SK-N-SH treated with all-trans-retinoic acid at 6 μM for 48 hours (cell line): ENCODE results near the gene TM7SF2.

Experiments used
- ATAC-seq: fragments of 200-7000 bp; cut with Tn5 transposase; 3 replicates; pipeline ENCODE4 v1.9.1; 2020; ENCODE audit warnings: mild to moderate bottlenecking, moderate library complexity
- ARNTL ChIP-seq: fragments of 450-650 bp; formaldehyde crosslinking; IDR thresholded peaks from 2 replicates; pipeline ENCODE4 v1.5.0; 2020; ENCODE audit warnings: low read depth, mild to moderate bottlenecking, moderate library complexity, borderline replicate concordance
- BACH2 ChIP-seq: fragments of 250-450 bp; sonication (Bioruptor Pico); IDR thresholded peaks from 2 replicates; pipeline ENCODE4 v1.9.0; 2021; ENCODE audit warnings: mild to moderate bottlenecking, borderline replicate concordance
- CSDC2 ChIP-seq: fragments of 250-450 bp; sonication (Bioruptor Pico); IDR thresholded peaks from 2 replicates; pipeline ENCODE4 v1.5.0; 2020; ENCODE audit warnings: mild to moderate bottlenecking, moderate library complexity
- ESRRG ChIP-seq: fragments of 250-450 bp; sonication (Bioruptor Pico); IDR thresholded peaks from 2 replicates; pipeline ENCODE4 v1.6.1; 2021; ENCODE audit warnings: mild to moderate bottlenecking
- GLIS3 ChIP-seq: fragments of 250-450 bp; sonication (Bioruptor Pico); IDR thresholded peaks from 2 replicates; pipeline ENCODE4 v1.5.0; 2020; ENCODE audit warnings: mild to moderate bottlenecking, moderate library complexity
- ISL1 ChIP-seq: fragments of 250-450 bp; sonication (Bioruptor Pico); IDR thresholded peaks from 2 replicates; pipeline ENCODE4 v2.1.2; 2022; ENCODE audit warnings: mild to moderate bottlenecking, moderate library complexity
- OSR1 ChIP-seq: fragments of 250-450 bp; sonication (Bioruptor Pico); IDR thresholded peaks from 2 replicates; pipeline ENCODE4 v1.8.0; 2022; ENCODE audit warnings: moderate library complexity, mild to moderate bottlenecking, inconsistent platforms
- PPARA ChIP-seq: fragments of 250-450 bp; sonication (Bioruptor Pico); IDR thresholded peaks from 2 replicates; pipeline ENCODE4 v1.5.0; 2020; ENCODE audit warnings: mild to moderate bottlenecking, borderline replicate concordance
- RARB ChIP-seq: fragments of 250-450 bp; sonication (Bioruptor Pico); IDR thresholded peaks from 2 replicates; pipeline ENCODE4 v1.8.0; 2021; ENCODE audit warnings: mild to moderate bottlenecking, moderate library complexity
- SNAI2 ChIP-seq: fragments of 250-450 bp; sonication (Bioruptor Pico); IDR thresholded peaks from 2 replicates; pipeline ENCODE4 v1.5.0; 2020; ENCODE audit warnings: mild to moderate bottlenecking, moderate library complexity
- TCF4 ChIP-seq: fragments of 250-450 bp; sonication (Bioruptor Pico); IDR thresholded peaks from 2 replicates; pipeline ENCODE4 v1.8.0; 2021; ENCODE audit warnings: mild to moderate bottlenecking, moderate library complexity, borderline replicate concordance
- TOX ChIP-seq: fragments of 250-450 bp; sonication (Bioruptor Pico); IDR thresholded peaks from 2 replicates; pipeline ENCODE4 v1.8.0; 2021; ENCODE audit warnings: mild to moderate bottlenecking, moderate library complexity, borderline replicate concordance
- ZFP3 ChIP-seq: fragments of 250-450 bp; sonication (Bioruptor Pico); IDR thresholded peaks from 2 replicates; pipeline ENCODE4 v1.5.0; 2020; ENCODE audit warnings: mild to moderate bottlenecking, moderate library complexity
- ZNF565 ChIP-seq: fragments of 450-650 bp; formaldehyde crosslinking; conservative IDR thresholded peaks from 2 replicates; pipeline ENCODE4 v1.5.0; 2020; ENCODE audit warnings: low read depth, mild to moderate bottlenecking, moderate library complexity
- ZNF70 ChIP-seq: fragments of 450-650 bp; formaldehyde crosslinking; IDR thresholded peaks from 2 replicates; pipeline ENCODE4 v1.5.0; 2020; ENCODE audit warnings: mild to moderate bottlenecking, moderate library complexity
- ZNF8 ChIP-seq: fragments of 450-650 bp; formaldehyde crosslinking; IDR thresholded peaks from 2 replicates; pipeline ENCODE4 v1.5.0; 2020; ENCODE audit warnings: mild to moderate bottlenecking, moderate library complexity
- TF ChIP-seq, protein P1 (sequence below): fragments of 250-450 bp; sonication (Bioruptor Pico); IDR thresholded peaks from 2 replicates; pipeline ENCODE4 v1.8.0; 2020; ENCODE audit warnings: mild to moderate bottlenecking, moderate library complexity, borderline replicate concordance
- TF ChIP-seq, protein P2 (sequence below): fragments of 250-450 bp; sonication (Bioruptor Pico); IDR thresholded peaks from 2 replicates; pipeline ENCODE4 v1.5.1; 2020; ENCODE audit warnings: low read depth, mild to moderate bottlenecking, moderate library complexity
- TF ChIP-seq, protein P3 (sequence below): fragments of 250-450 bp; sonication (Bioruptor Pico); IDR thresholded peaks from 2 replicates; pipeline ENCODE4 v1.5.1; 2021; ENCODE audit warnings: mild to moderate bottlenecking, moderate library complexity
- TF ChIP-seq, protein P4 (sequence below): fragments of 250-450 bp; sonication (Bioruptor Pico); IDR thresholded peaks from 2 replicates; pipeline ENCODE4 v1.8.0; 2021; ENCODE audit warnings: low read depth, mild to moderate bottlenecking, moderate library complexity, borderline replicate concordance

The TM7SF2 gene

DNA sequence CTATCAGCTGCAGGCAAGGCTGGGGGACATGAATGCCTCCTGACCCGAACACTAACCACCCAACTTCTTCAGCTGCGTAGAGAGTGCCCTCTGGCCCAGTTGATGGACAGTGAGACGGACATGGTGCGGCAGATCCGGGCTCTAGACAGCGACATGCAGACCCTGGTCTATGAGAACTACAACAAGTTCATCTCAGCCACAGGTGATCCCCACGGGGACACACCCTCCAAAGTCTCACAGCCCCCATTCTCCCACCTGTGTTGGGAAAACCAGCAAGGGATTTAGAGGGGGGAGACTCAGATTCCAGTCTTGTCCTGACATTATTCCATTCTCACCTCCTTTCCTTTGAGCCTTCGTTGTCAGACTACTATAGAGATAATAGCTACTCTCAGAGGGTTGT is 14.7 kb upstream of the TM7SF2 start (continued):
- TF ChIP-seq ZNF565 (no peak), ZNF8 (CRISPR knock-in tag) (no peak), ZNF70 (CRISPR knock-in tag) (no peak)
- TF ChIP-seq, protein P1, sequence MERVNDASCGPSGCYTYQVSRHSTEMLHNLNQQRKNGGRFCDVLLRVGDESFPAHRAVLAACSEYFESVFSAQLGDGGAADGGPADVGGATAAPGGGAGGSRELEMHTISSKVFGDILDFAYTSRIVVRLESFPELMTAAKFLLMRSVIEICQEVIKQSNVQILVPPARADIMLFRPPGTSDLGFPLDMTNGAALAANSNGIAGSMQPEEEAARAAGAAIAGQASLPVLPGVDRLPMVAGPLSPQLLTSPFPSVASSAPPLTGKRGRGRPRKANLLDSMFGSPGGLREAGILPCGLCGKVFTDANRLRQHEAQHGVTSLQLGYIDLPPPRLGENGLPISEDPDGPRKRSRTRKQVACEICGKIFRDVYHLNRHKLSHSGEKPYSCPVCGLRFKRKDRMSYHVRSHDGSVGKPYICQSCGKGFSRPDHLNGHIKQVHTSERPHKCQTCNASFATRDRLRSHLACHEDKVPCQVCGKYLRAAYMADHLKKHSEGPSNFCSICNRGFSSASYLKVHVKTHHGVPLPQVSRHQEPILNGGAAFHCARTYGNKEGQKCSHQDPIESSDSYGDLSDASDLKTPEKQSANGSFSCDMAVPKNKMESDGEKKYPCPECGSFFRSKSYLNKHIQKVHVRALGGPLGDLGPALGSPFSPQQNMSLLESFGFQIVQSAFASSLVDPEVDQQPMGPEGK (CRISPR knock-in tag) = no peak
- TF ChIP-seq, protein P2, sequence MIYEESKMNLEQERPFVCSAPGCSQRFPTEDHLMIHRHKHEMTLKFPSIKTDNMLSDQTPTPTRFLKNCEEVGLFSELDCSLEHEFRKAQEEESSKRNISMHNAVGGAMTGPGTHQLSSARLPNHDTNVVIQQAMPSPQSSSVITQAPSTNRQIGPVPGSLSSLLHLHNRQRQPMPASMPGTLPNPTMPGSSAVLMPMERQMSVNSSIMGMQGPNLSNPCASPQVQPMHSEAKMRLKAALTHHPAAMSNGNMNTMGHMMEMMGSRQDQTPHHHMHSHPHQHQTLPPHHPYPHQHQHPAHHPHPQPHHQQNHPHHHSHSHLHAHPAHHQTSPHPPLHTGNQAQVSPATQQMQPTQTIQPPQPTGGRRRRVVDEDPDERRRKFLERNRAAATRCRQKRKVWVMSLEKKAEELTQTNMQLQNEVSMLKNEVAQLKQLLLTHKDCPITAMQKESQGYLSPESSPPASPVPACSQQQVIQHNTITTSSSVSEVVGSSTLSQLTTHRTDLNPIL (CRISPR knock-in tag) = no peak
- TF ChIP-seq, all 23 proteins: peak for 0

DNA sequence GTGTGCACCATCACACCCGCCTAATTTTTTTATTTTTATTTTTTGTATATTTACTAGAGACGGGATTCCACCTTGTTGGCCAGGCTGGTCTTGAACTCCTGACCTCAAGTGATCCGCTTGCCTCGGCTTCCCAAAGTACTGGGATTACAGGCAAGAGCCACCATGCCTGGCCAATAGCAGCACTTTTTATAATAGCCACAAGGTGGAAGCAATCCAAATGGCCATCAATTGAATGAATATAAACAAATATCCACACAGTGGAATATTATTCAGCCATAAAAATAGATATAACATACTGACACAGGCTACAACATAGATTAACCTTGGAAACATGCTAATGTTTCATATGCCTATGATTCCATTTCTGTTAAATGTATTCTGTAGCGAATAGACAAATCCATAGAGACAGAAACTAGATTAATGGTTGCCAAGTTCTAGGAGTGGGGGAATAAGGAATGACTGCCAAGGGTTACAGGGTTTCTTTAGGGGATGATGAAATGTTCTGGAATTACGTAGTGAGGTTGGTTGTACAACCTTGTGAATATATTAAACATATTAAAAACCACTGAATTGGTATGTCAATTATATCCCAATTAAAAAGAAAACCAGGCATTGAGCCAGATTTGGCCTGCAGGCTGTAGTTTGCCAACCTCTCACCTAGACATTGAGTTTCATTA is 10.9 kb upstream of the TM7SF2 start:
- TF ChIP-seq BACH2 (no peak), ESRRG (CRISPR knock-in tag) (no peak), CSDC2 (CRISPR knock-in tag) (no peak), TOX (no peak), ZFP3 (CRISPR knock-in tag) (no peak), ZNF565 (no peak), PPARA (CRISPR knock-in tag) (no peak), GLIS3 (no peak), OSR1 (CRISPR knock-in tag) (no peak), ARNTL (CRISPR knock-in tag) (no peak), TCF4 (CRISPR knock-in tag) (no peak), ZNF8 (CRISPR knock-in tag) (no peak), RARB (no peak)
- TF ChIP-seq, protein P3, sequence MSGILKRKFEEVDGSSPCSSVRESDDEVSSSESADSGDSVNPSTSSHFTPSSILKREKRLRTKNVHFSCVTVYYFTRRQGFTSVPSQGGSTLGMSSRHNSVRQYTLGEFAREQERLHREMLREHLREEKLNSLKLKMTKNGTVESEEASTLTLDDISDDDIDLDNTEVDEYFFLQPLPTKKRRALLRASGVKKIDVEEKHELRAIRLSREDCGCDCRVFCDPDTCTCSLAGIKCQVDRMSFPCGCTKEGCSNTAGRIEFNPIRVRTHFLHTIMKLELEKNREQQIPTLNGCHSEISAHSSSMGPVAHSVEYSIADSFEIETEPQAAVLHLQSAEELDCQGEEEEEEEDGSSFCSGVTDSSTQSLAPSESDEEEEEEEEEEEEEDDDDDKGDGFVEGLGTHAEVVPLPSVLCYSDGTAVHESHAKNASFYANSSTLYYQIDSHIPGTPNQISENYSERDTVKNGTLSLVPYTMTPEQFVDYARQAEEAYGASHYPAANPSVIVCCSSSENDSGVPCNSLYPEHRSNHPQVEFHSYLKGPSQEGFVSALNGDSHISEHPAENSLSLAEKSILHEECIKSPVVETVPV (CRISPR knock-in tag) = no peak
- TF ChIP-seq, protein P4, sequence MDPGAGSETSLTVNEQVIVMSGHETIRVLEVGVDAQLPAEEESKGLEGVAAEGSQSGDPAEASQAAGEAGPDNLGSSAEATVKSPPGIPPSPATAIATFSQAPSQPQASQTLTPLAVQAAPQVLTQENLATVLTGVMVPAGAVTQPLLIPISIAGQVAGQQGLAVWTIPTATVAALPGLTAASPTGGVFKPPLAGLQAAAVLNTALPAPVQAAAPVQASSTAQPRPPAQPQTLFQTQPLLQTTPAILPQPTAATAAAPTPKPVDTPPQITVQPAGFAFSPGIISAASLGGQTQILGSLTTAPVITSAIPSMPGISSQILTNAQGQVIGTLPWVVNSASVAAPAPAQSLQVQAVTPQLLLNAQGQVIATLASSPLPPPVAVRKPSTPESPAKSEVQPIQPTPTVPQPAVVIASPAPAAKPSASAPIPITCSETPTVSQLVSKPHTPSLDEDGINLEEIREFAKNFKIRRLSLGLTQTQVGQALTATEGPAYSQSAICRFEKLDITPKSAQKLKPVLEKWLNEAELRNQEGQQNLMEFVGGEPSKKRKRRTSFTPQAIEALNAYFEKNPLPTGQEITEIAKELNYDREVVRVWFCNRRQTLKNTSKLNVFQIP = no peak
- TF ChIP-seq, all 23 proteins: peak for 0
- no peak for ATAC-seq

DNA sequence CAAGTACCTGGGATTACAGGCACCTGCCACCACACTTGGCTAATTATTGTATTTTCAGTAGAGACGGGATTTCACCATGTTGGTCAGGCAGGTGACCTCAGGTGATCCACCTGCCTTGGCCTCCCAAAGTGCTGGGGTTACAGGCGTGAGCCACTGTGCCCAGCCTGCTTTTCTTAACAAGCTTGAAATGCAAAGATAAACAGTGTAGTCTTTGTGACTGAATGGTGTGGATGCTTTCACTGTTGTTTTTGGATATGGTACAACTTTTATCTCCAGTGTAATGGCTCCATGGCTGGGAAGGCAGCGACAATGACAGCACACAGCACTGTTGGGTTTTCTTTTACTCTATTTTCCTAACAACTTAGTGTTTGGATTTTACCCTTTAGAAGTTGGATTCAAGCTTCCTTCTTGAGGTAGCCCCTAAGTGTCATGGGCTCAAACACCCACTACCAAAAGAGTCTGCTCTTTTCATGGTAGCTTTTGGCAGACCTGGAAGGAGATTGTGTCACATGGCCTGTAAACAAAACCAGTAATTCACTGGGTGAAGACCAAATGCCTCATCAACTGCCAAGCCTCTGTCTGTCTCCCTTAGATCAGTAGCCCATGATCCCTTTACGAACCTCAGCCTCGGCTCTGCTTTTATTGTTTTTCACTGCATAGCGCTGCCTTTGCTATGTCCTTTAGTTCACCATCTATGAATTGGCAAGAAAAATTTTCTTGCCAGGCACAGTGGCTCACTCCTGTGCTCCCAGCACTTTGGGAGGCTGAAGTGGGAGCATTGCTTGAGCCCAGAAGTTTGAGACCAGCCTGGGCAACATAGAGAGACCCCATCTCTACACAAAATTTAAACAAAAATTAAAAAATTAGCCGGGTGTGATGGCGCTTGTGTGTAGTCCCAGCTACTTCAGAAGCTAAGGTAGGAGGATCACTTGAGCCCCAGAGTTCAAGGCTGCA is 9.3 kb upstream of the TM7SF2 start:
- TF ChIP-seq SNAI2 (CRISPR knock-in tag) (no peak), ISL1 (CRISPR knock-in tag) (0 out of 2 replicates have a peak, but pooled peaks have one; percentile 10), TCF4 (CRISPR knock-in tag) (no peak)
- TF ChIP-seq, protein P3 (CRISPR knock-in tag) = no peak

DNA sequence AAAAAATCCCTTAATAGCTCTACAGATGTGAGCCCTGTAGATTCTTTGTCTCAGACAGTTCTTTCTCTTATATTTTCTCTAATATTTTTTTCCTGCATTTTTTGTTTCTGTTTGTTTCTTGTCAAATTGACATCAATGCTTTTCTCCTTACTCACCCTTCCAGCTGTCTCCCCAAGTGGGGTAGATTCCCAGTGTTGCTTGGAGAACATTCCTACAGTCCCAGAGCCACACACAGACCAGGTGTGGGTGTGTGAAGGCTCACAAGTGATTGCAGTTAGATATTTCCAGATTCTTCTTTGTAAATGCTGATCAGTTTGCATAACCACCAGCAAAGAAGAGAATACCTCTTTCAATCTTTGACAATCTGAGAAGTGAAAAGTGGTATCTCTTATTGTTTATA is 8.2 kb upstream of the TM7SF2 start:
- no peak for ATAC-seq
- no peak for TF ChIP-seq ZNF8 (CRISPR knock-in tag)
- TF ChIP-seq SNAI2 (CRISPR knock-in tag) = no peak
- TF ChIP-seq, all 23 proteins: peak for 0

More for the DNA sequence above, 9.3 kb upstream of the TM7SF2 start:
- no peak; the same call in 2 of the 3 replicates for ATAC-seq
